Adrenal gland (tissue), 12 donors: ENCODE data around the gene IMMP2L. TPM values are rescaled to one million over a fixed set of nuclear protein-coding genes. Genes with fewer than 3 reads are reported as not detected.

Source experiments
- DNase-seq, 7 donors: peaks; one replicate each; pipeline ENCODE4 v3.0.0-alpha.2; 2019 to 2020
- H3K27ac ChIP-seq, 5 donors: fragments of 200-600 bp; sonication (generic) in 4 of 5; 1 replicate in 3 of 5; 2 replicates in 2 of 5; pipeline versions ENCODE4 v1.5.1 to v1.8.0; 2016 to 2020; ENCODE audit warnings: mild to moderate bottlenecking in 1 of 5
- H3K27me3 ChIP-seq: fragments of 200-600 bp; 2 replicates; pipeline ENCODE4 v1.8.0; 2021
- H3K36me3 ChIP-seq, 2 donors: fragments of 200-600 bp; replicated peaks in 1 of 2; 1 replicate in 1 of 2; 2 replicates in 1 of 2; pipeline versions ENCODE4 v1.5.1 to v1.8.0; 2018 to 2022
- H3K4me1 ChIP-seq, 2 donors: fragments of 200-600 bp; replicated peaks in 1 of 2; 1 replicate in 1 of 2; 2 replicates in 1 of 2; pipeline versions ENCODE4 v1.5.1 to v1.8.0; 2018 to 2021
- H3K4me3 ChIP-seq, 4 donors: fragments of 200-600 bp; sonication (generic) in 3 of 4; one replicate each; pipeline ENCODE4 v1.5.1; 2016 to 2018
- H3K9me3 ChIP-seq, 3 donors: fragments of 200-600 bp; sonication (generic) in 1 of 3; replicated peaks in 1 of 3; 1 replicate in 2 of 3; 2 replicates in 1 of 3; pipeline versions ENCODE4 v1.5.1 to v1.8.0; 2016 to 2021
- CTCF ChIP-seq, 6 experiments: fragments of 450-650 bp in 4 of 6; fragments of 200-600 bp in 2 of 6; sonication (generic) in 1 of 6; IDR thresholded peaks; 1 replicate in 5 of 6; 2 replicates in 1 of 6; pipeline versions ENCODE4 v1.5.1 to v1.8.0; 2016 to 2021; ENCODE audit warnings: antibody characterized with exemption in 6 of 6, mild to moderate bottlenecking in 2 of 6, moderate library complexity in 1 of 6
- POLR2A ChIP-seq, 2 donors: fragments of 450-650 bp; IDR thresholded peaks; one replicate each; pipeline ENCODE4 v1.6.1; 2017; ENCODE audit warnings: antibody characterized with exemption in 2 of 2, mild to moderate bottlenecking in 2 of 2, moderate library complexity in 1 of 2
- WGBS, 4 donors: extraction: QIAGEN DNeasy Blood & Tissue Kit in 2 of 4; methylation state at CpG; one replicate each; pipeline versions ENCODE4 v1.1.5 to v1.1.7; 2013 to 2017; 5-methylcytosine and 5-hydroxymethylcytosine counted together
- intact Hi-C, 2 donors: fragments of 100-400 bp; cut with DNase I; formaldehyde crosslinking; loops; one replicate each; pipeline versions ENCODE4 v1.14.1 to v1.15.0; 2022 to 2023
- polyA plus RNA-seq, 3 donors: library from polyadenylated mRNA; stranded (reverse); fragments of 200-250 nt in 2 of 3; fragments of 350-450 nt in 1 of 3; fragmentation: Illumina TruSeq in 1 of 3; extraction: RNeasy Lipid Tissue Mini Kit (QIAGEN cat#74804) in 1 of 3; gene quantifications; one replicate each; pipeline ENCODE4 v1.2.3, GENCODE V29; 2013 to 2014
- total RNA-seq, 9 donors: library from RNA; depleted of rRNA in 4 of 9; stranded (reverse); fragments of >200 nt in 4 of 9; fragments of 120-200 nt in 1 of 9; fragmentation: NEBNext Ultra II Directional in 1 of 9; extraction: Animal tissue kit (Norgen Biotek cat#: 25700) in 1 of 9; gene quantifications; one replicate each; pipeline versions ENCODE4 v1.1.0 to v1.2.4, GENCODE V29; 2013 to 2023
- donor health status: healthy with polysubstance abuse.
- donor health status: Bipolar disorder and iron deficiency.
- donor health status: DM: yes; HTN: yes; CAD: no.
- donor health status: DM: no; HTN: no; CAD: no.
- donor health status: DM: no; HTN: no; CAD: no.
- donor health status: DM: yes; HTN: yes; CAD: no.

Gene IMMP2L
- total and polyA plus RNA-seq, 12 donors: 13.4 to 34.1 (median 25.3) TPM

- TF ChIP-seq POLR2A (IDR thresholded peaks at IDR 0.05) (no peak), CTCF (IDR thresholded peaks at IDR 0.05) (no peak)
- H3K4me1 ChIP-seq: no peaks in the 10 kb centered on the region
- H3K4me3 ChIP-seq: no peak overlapping the region
- H3K27me3 ChIP-seq: no peaks in the 10 kb centered on the region
- intact Hi-C loops: no loop called here
- WGBS, 4 donors: 62 to 79% (median 77%) methylated on average over 2 of the region's 2 CpGs
- no peak for DNase-seq
- H3K27ac ChIP-seq: no peak overlapping the region
- no peaks in the 10 kb centered on the region for H3K9me3 ChIP-seq
- no peaks in the 10 kb centered on the region for H3K36me3 ChIP-seq
Observed at GRCh38 chr7:110646804-110647203, 915.5 kb downstream of the IMMP2L start.

GRCh38 chr7:110645616-110646015 is 916.7 kb downstream of the IMMP2L start:
- no peaks in the 10 kb centered on the region for H3K27me3 ChIP-seq
- no peak overlapping the region for H3K4me3 ChIP-seq
- intact Hi-C loops: no loop called here
- DNase-seq: no peak
- no peak overlapping the region for H3K27ac ChIP-seq
- H3K4me1 ChIP-seq: no peaks in the 10 kb centered on the region
- no peaks in the 10 kb centered on the region for H3K36me3 ChIP-seq
- WGBS, 4 donors: 82 to 97% (median 87%) methylated on average over 2 of the region's 2 CpGs
- TF ChIP-seq POLR2A (IDR thresholded peaks at IDR 0.05) (no peak), CTCF (IDR thresholded peaks at IDR 0.05) (no peak)
- no peaks in the 10 kb centered on the region for H3K9me3 ChIP-seq

GRCh38 chr7:110645060-110645459 is 917.2 kb downstream of the IMMP2L start:
- TF ChIP-seq CTCF (IDR thresholded peaks at IDR 0.05): no peak
- no peak for TF ChIP-seq POLR2A (IDR thresholded peaks at IDR 0.05)
- 78 to 89% (median 85%) methylated on average over 3 of the region's 3 CpGs for WGBS, 4 donors
- no peaks in the 10 kb centered on the region for H3K27me3 ChIP-seq
- no peak overlapping the region for H3K4me3 ChIP-seq
- H3K27ac ChIP-seq: no peak overlapping the region
- no peak for DNase-seq
- intact Hi-C loops: no loop called here
- no peaks in the 10 kb centered on the region for H3K9me3 ChIP-seq
- no peaks in the 10 kb centered on the region for H3K4me1 ChIP-seq
- no peaks in the 10 kb centered on the region for H3K36me3 ChIP-seq

- H3K9me3 ChIP-seq: peaks cover 0 to 6% (median 0%) of the 10 kb centered on the region in 3 donors
- no peak for DNase-seq
- WGBS, 4 donors: 73 to 85% (median 83%) methylated on average over 4 to 5 of the region's 5 CpGs
- H3K4me1 ChIP-seq: peaks cover 0 to 3% of the 10 kb centered on the region in 2 donors
- H3K27me3 ChIP-seq: no peaks in the 10 kb centered on the region
- H3K4me3 ChIP-seq: no peak overlapping the region
- H3K36me3 ChIP-seq: no peaks in the 10 kb centered on the region
- no peak overlapping the region for H3K27ac ChIP-seq
- intact Hi-C loops: no loop called here
- TF ChIP-seq CTCF (IDR thresholded peaks at IDR 0.05): no peak
Observed at GRCh38 chr7:110637252-110637651, 925.0 kb downstream of the IMMP2L start.
